Mesendoderm (in vitro differentiated cells): ENCODE measurements around the gene C10orf88.
A peak's percentile ranks its signal among the peaks of the same experiment; 100 is the strongest.

ENCODE experiments used
- DNase-seq: peaks from one replicate; pipeline ENCODE4 v3.0.0; 2013
- H2AK5ac ChIP-seq: 2 replicates; pipeline ENCODE4 v1.6.1; 2013; ENCODE audit warnings: low read length, inconsistent platforms
- H2BK120ac ChIP-seq: 2 replicates; pipeline ENCODE4 v1.6.1; 2013; ENCODE audit warnings: low read depth, mild to moderate bottlenecking, low read length, moderate library complexity, mixed read lengths
- H2BK15ac ChIP-seq: replicated peaks from 2 replicates; pipeline ENCODE4 v1.6.1; 2013; ENCODE audit warnings: low read depth, mild to moderate bottlenecking, moderate library complexity
- H2BK5ac ChIP-seq: 2 replicates; pipeline ENCODE4 v1.6.1; 2013; ENCODE audit warnings: low read length, inconsistent platforms
- H3K18ac ChIP-seq: 2 replicates; pipeline ENCODE4 v1.6.1; 2013; ENCODE audit warnings: mild to moderate bottlenecking, low read length, mixed read lengths
- H3K23ac ChIP-seq: one replicate; pipeline ENCODE4 v1.6.1; 2013; ENCODE audit warnings: low read length
- H3K27ac ChIP-seq: 2 replicates; pipeline ENCODE4 v1.5.1; 2013; ENCODE audit warnings: low read depth, mild to moderate bottlenecking, inconsistent platforms, low read length, moderate library complexity
- H3K27me3 ChIP-seq: 2 replicates; pipeline ENCODE4 v1.6.1; 2013; ENCODE audit warnings: low read length, control low read depth, mild to moderate bottlenecking, inconsistent platforms; ENCODE audit not compliant: insufficient read depth, poor library complexity
- H3K36me3 ChIP-seq: 2 replicates; pipeline ENCODE4 v1.6.1; 2013; ENCODE audit warnings: low read length, inconsistent platforms; ENCODE audit not compliant: control insufficient read depth, insufficient read depth
- H3K4ac ChIP-seq: one replicate; pipeline ENCODE4 v1.6.1; 2013; ENCODE audit warnings: low read depth, mild to moderate bottlenecking, low read length, moderate library complexity
- H3K4me1 ChIP-seq: 2 replicates; pipeline ENCODE4 v1.6.1; 2013; ENCODE audit warnings: low read depth, low read length, inconsistent platforms; ENCODE audit not compliant: control insufficient read depth
- H3K4me2 ChIP-seq: 2 replicates; pipeline ENCODE4 v1.6.1; 2013; ENCODE audit warnings: low read length
- H3K4me3 ChIP-seq: 2 replicates; pipeline ENCODE4 v1.5.1; 2013; ENCODE audit warnings: mild to moderate bottlenecking, low read length
- H3K56ac ChIP-seq: one replicate; pipeline ENCODE4 v1.6.1; 2013; ENCODE audit warnings: low read length
- H3K79me1 ChIP-seq: 2 replicates; pipeline ENCODE4 v1.6.1; 2013; ENCODE audit warnings: low read length, inconsistent platforms
- H3K79me2 ChIP-seq: 2 replicates; pipeline ENCODE4 v1.6.1; 2013; ENCODE audit warnings: mild to moderate bottlenecking, low read length; ENCODE audit not compliant: control insufficient read depth, insufficient read depth
- H3K9ac ChIP-seq: 2 replicates; pipeline ENCODE4 v1.6.1; 2013; ENCODE audit warnings: low read length, inconsistent platforms
- H4K5ac ChIP-seq: one replicate; pipeline ENCODE4 v1.6.1; 2013; ENCODE audit warnings: low read length
- H4K8ac ChIP-seq: one replicate; pipeline ENCODE4 v1.6.1; 2013; ENCODE audit warnings: low read depth, mild to moderate bottlenecking, control low read depth, low read length, moderate library complexity
- WGBS: extraction: QIAGEN DNeasy Blood & Tissue Kit; methylation state at CpG from one replicate; pipeline ENCODE4 v1.1.7; 2013; ENCODE audit warnings: low lambda C conversion rate, missing lambda C conversion rate; ENCODE audit not compliant: insufficient coverage; ENCODE audit errors: extremely low coverage; 5-methylcytosine and 5-hydroxymethylcytosine counted together

The C10orf88 gene

DNA sequence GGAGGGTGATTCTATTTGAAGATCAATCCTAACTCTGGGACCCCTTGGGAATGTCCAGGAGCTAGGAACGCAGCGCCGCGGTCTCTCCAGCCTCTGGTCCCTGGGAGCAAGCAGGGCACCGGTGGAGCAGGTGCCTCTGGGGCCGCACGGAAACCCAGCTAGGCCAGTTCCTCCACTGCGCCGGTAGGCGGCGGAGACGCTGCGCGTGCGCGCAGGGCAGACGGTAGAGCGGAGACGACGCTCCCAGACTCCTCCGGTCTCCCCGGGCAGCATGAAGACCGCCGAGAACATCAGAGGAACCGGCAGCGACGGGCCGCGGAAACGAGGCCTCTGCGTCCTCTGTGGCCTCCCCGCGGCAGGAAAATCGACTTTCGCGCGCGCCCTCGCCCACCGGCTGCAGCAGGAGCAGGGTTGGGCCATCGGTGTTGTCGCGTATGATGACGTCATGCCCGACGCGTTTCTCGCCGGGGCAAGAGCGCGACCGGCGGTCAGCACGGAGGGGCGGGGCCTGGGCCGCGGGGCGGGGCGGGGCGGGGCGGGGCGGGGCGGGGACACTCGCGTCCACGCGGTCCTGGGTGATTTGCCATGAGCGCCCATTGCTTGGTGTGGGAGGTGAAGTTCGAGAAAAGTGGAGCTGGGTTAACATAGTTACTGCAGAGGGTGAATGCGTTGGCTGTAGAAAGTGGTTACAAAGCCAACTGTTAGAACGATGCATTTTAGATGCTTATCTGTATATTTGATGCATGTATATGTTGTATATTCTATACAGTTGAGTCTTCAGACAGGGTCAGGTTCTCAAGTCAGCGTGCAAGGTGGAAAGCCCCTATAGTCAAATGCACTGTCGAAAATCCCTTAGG is 26.4 kb upstream of the C10orf88 start, which contains the start of gene PSTK:
Gene PSTK (plus strand): TSS at position 193 of the 857 bp plus-strand sequence. CDS start 79 bp downstream, at position 272.
- peak; percentile 94 for DNase-seq
- Histone ChIP-seq H3K4me1 (no peaks in the 10 kb centered on the region), H3K9ac (peak within 1 kb of the TSS; percentile 95), H3K27ac (peak within 1 kb of the TSS; percentile 81), H3K27me3 (no peaks in the 10 kb centered on the region), H2AK5ac (no peak within 1 kb of the TSS), H3K79me2 (no peaks in the 10 kb centered on the region), H3K4ac (peak within 1 kb of the TSS; percentile 55), H3K23ac (no peak within 1 kb of the TSS), H3K79me1 (no peaks in the 10 kb centered on the region), H3K4me2 (peak within 1 kb of the TSS; percentile 49), H3K36me3 (no peaks in the 10 kb centered on the region), H2BK5ac (peak within 1 kb of the TSS; percentile 90), H3K18ac (peak within 1 kb of the TSS; percentile 77), H3K56ac (peak within 1 kb of the TSS; percentile 98), H4K8ac (no peak within 1 kb of the TSS), H2BK120ac (no peak within 1 kb of the TSS), H2BK15ac (no peak within 1 kb of the TSS), H4K5ac (no peak within 1 kb of the TSS), H3K4me3 (peak within 1 kb of the TSS; percentile 76)
- no CpG with 5 or more reads among the region's 73 CpGs for WGBS

GRCh38 chr10:122974543-122975064 is 20.6 kb upstream of the C10orf88 start:
- Histone ChIP-seq H3K23ac (no peak overlapping the region), H2BK15ac (no peak overlapping the region), H3K4me2 (no peak overlapping the region), H3K27ac (no peak overlapping the region), H4K8ac (no peak overlapping the region), H3K4me1 (no peaks in the 10 kb centered on the region), H3K79me2 (no peaks in the 10 kb centered on the region), H2BK5ac (no peak overlapping the region), H2BK120ac (no peak overlapping the region), H3K4ac (no peak overlapping the region), H4K5ac (no peak overlapping the region), H3K36me3 (no peaks in the 10 kb centered on the region), H3K18ac (no peak overlapping the region), H2AK5ac (no peak overlapping the region), H3K79me1 (no peaks in the 10 kb centered on the region), H3K9ac (no peak overlapping the region), H3K4me3 (no peak overlapping the region), H3K56ac (no peak overlapping the region), H3K27me3 (no peaks in the 10 kb centered on the region)
- no peak for DNase-seq
- WGBS, result no CpG with 5 or more reads among the region's 3 CpGs

DNA sequence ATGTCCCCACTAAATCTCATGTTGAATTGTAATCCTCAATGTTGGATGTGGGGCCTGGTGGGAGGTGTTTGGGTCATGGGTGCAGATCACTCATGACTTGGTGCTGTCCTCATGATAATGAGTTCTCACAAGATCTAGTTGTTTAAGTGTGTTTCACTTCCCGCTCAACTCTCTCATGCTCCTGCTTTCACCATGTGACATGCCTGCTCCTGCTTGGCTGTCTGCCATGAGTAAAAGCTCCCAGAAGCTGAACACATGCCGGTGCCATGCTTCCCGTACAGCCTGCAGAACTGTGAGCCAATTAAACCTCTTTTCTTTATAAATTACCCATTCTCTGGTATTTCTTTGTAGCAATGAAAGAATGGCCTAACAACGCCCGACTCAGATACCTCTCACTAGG is 20.0 kb upstream of the C10orf88 start:
- Histone ChIP-seq H2BK15ac (no peak overlapping the region), H2BK120ac (no peak overlapping the region), H3K18ac (no peak overlapping the region), H2AK5ac (no peak overlapping the region), H3K4me3 (no peak overlapping the region), H3K4me1 (no peaks in the 10 kb centered on the region), H3K4ac (no peak overlapping the region), H3K79me1 (no peaks in the 10 kb centered on the region), H3K23ac (no peak overlapping the region), H2BK5ac (no peak overlapping the region), H3K4me2 (no peak overlapping the region), H3K36me3 (no peaks in the 10 kb centered on the region), H4K8ac (no peak overlapping the region), H4K5ac (no peak overlapping the region), H3K56ac (no peak overlapping the region), H3K27ac (no peak overlapping the region), H3K79me2 (no peaks in the 10 kb centered on the region), H3K9ac (no peak overlapping the region), H3K27me3 (no peaks in the 10 kb centered on the region)
- WGBS, result no CpG with 5 or more reads among the region's 5 CpGs
- DNase-seq, result no peak

- Histone ChIP-seq H2AK5ac (no peak overlapping the region), H3K4me3 (no peak overlapping the region), H3K79me2 (no peaks in the 10 kb centered on the region), H4K8ac (no peak overlapping the region), H3K4me1 (no peaks in the 10 kb centered on the region), H2BK15ac (no peak overlapping the region), H3K56ac (no peak overlapping the region), H3K27me3 (no peaks in the 10 kb centered on the region), H3K18ac (no peak overlapping the region), H4K5ac (no peak overlapping the region), H3K4me2 (no peak overlapping the region), H3K27ac (no peak overlapping the region), H3K36me3 (no peaks in the 10 kb centered on the region), H2BK5ac (no peak overlapping the region), H3K79me1 (no peaks in the 10 kb centered on the region), H3K4ac (no peak overlapping the region), H3K9ac (no peak overlapping the region), H2BK120ac (no peak overlapping the region), H3K23ac (no peak overlapping the region)
- DNase-seq, result no peak
- WGBS, result no CpG with 5 or more reads among the region's 3 CpGs
Measured at GRCh38 chr10:122968698-122969097, 14.7 kb upstream of the C10orf88 start.

DNA sequence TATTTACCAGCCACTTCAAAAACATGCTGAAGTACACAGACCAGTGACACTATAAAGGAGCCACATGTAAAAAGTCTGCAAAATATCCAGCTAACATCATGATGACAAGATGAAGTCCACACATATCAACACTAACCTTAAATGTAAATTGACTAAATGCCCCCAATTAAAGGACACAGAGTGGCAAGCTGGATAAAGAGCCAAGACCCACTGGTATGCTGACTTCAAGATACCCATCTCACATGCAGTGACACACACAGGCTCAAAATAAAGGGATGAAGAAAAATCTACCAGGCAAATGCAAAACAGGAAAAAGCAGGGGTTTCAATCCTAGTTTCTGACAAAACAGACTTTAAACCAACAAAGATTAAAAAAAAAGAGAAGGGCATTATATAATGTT is 12.9 kb upstream of the C10orf88 start:
- no peaks in the 10 kb centered on the region for H3K79me1 ChIP-seq
- no peak overlapping the region for H3K9ac ChIP-seq
- H3K18ac ChIP-seq, result no peak overlapping the region
- H3K4me2 ChIP-seq, result no peak overlapping the region
- no peak overlapping the region for H2BK120ac ChIP-seq
- no peak overlapping the region for H3K4ac ChIP-seq
- no peak overlapping the region for H3K4me3 ChIP-seq
- no peak overlapping the region for H3K56ac ChIP-seq
- no peak overlapping the region for H3K27ac ChIP-seq
- no peak overlapping the region for H3K23ac ChIP-seq
- DNase-seq, result no peak
- H2AK5ac ChIP-seq, result no peak overlapping the region
- no peaks in the 10 kb centered on the region for H3K79me2 ChIP-seq
- H3K36me3 ChIP-seq, result no peaks in the 10 kb centered on the region
- H2BK15ac ChIP-seq, result no peak overlapping the region
- H3K4me1 ChIP-seq, result no peaks in the 10 kb centered on the region
- no peak overlapping the region for H2BK5ac ChIP-seq
- H3K27me3 ChIP-seq, result no peaks in the 10 kb centered on the region
- H4K5ac ChIP-seq, result no peak overlapping the region
- H4K8ac ChIP-seq, result no peak overlapping the region
